ENCODE results near the gene RETREG1.

The RETREG1 gene

DNA sequence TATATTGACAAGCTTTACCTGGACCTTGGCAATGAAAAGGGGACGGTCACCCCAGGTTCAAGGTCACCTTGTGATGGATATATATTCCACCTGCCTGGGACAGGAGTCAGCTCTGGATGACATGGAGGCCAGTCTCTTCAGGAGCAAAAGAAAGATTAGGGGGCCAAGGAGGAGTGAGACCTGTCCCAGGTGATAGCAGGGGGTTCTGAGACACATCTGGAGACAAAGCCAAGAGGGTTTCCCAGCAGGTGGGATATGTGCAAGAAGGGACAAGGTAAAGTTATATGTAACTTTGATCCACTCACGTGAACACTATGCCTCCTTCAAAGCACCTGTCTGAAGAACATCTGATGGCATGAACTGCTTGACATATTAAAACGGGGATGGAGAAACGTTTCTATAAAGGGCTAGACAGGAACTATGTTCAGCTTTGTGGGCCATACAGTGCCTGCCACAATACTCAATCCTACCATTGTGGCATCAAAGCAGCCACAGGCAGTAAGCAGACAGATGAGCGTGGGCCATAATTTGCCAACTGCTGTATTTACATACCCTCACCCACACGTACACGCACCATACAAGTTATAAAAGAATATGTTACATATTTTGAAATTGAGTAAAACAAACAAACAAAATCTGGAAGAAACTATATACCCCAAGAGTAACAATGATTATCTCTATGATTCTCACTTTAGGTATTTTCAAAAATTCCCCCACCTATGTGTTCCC lies 88.3 kb downstream of the RETREG1 start:
- DNase-seq (ENCODE audit: low spot score), result no peak

DNA sequence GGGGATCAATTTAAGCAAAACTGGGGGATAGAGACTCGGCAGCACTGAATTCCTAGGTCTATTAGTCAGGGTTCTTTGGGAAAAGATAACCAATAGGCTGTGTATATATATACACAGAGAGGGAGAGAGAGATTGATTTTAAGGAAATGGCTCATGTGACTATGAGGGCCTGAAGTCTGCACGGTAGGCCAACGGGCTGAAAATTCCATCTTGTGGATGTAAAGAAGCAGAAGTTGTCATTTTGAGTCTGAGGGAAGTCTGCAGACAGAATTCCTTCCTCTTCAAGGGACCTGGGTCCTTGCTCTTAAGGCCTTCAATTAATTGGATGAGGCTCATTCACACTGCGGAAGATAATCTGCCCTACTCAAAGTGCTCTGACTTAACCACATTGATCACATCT lies 91.1 kb downstream of the RETREG1 start:
- no peak for DNase-seq (ENCODE audit: low spot score)

DNA sequence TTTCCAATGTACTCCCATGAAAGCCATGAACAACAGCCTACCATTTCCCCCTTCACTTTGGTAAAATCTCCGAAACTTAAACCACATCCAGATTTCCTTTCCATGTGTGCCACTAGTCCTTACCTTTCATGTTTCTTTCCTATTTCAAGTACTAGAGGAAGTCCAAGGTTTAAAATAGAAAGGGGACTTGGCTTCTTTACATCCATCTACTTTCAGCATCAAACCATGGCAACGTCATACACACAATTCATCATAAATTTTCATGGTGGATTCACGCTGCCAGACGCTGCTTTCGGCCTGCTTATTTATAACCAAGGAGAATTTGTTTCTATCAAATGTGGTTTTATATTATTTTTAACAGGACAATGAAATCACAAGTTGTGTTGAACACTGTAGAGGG lies 92.5 kb downstream of the RETREG1 start:
- DNase-seq (ENCODE audit: low spot score), result no peak

DNA sequence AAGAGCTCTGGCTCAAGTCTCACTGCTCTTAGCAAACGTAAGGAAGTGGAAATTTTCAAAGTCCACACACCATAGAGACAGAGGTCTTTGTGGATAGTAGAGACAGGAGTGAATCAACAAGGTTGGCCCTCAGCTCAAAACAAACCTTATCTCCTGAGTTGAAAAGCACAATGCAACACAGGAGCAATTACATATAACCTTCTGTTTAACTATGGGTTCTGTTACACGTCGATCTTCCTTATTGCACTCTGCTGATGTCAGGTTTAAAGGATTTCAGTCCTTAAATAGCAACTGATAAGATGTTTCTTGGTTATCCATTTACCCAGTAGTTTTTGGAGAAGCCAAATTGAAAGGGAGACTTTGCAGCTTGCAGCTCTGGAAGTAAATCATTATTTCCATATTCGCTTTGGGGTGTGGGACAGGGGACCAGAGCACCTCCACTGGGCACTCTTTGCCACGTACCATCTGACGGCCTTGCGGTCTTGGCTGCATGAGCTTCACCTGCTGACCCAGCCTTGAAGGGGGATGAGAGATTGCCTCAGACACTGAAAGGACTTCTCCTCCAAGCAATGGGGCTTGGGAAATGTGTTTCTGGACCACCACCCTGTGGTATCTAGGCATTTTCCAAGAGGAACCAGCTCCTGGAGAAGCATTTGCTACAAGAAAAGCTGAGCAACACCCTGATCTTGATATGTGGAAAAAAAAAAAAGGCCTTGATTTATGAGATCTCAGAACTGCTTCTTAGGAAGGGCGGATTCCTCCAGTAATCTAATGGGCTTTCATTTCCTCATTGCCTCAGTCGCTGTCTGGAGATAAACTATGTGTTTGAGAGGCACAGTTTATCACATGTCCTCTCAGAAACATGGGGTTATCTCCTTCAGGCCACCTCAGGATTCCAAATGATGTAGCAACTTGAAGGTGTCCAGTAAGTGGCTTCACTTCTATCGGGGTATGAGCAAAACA lies 95.0 kb downstream of the RETREG1 start:
- DNase-seq (ENCODE audit: low spot score), result no peak

DNA sequence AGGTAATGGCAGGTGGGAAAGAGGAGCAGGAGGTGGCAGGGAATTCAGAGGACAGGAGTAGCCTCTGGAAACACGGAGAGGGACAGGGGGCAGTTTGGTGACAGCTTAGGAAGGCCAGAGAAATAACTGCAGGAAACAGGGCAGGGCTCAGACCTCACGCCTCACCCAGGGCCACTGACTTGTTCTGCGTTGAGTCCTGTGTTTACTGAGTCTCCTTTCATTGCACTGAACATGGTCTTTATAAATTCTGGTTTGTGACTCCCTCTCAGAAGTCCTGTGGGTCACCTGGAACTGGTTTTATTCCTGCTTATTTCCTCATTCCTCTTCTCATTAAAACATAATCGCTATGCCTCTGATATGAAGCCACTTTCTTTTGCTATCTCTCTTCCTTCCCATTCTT lies 96.0 kb downstream of the RETREG1 start:
- DNase-seq (ENCODE audit: low spot score), result no peak

DNA sequence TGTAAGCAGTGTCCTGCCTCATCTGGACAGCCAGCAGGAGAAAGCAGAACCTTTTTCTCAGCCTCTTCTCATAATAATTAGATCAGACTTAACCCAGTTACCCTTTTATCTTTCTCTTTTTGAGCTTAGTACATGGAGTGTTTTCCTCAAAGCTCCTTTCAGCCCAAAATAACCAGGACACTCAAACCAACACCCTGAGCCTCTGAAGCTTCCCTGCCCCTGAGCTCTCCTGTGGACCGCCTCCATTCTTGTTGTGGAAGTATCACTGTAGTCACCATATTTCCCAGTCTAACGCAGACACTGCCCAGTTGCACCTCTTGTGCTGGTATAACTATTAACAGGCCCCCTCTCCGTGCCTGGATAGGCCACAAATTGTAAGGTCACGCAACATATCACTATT lies 97.4 kb downstream of the RETREG1 start:
- DNase-seq (ENCODE audit: low spot score), result no peak

DNA sequence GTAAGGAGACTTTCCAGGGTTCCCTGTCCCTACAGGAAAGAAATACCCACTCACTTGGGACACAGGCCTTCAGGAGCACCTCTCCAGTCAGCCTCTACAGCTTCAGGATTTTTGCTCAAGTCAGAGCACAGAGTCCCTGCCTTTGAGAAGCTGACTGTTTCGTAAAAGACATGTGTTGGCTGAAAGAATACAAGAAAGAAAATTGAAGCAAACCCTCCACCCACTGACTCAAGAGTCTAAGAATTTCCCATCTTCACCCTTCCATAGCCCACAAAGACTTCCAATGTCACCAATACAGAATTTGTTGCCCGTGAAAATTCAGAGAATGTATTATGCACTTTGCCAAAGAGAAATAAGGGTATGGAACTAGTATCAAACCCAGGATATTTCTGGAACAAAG lies 98.2 kb downstream of the RETREG1 start:
- no peak for DNase-seq (ENCODE audit: low spot score)

DNA sequence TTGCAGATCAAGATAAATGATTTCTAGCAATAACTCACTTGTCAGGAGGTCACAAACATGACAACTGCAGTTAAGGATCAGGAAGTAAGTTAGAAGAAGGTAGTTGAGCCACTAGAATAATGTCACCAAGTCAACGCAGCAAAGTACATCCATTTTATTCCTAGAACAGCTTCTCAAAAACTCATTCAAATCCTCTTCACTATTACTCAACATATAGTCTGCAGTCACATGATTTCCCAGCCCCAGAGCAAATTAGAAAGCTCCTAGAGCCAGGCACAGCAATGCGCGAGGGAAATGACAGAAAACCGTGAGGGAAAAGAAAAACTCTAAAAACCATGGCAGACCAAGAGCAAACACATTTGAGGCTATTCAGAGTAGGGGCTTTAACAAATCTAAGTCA lies 101.3 kb downstream of the RETREG1 start:
- no peak for DNase-seq (ENCODE audit: low spot score)

DNA sequence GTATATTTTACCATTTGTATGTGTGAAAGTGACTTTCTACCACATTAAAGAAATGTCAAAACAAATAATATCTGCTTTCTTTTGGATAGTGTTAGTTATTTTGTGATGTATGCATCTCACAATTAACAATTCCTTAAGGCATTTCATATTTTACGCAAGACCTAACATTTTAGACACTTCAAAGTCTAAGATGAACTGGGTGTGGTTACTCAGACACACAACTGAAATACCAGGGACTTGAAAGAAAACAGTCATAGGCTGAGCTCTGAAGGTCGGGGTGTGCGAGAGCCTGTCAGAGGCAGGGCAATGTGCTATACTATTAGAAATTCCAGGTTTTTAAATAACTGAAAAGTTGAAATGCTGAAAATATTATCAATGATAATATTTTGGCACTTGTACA lies 106.7 kb downstream of the RETREG1 start:
- no peak for DNase-seq (ENCODE audit: low spot score)

DNA sequence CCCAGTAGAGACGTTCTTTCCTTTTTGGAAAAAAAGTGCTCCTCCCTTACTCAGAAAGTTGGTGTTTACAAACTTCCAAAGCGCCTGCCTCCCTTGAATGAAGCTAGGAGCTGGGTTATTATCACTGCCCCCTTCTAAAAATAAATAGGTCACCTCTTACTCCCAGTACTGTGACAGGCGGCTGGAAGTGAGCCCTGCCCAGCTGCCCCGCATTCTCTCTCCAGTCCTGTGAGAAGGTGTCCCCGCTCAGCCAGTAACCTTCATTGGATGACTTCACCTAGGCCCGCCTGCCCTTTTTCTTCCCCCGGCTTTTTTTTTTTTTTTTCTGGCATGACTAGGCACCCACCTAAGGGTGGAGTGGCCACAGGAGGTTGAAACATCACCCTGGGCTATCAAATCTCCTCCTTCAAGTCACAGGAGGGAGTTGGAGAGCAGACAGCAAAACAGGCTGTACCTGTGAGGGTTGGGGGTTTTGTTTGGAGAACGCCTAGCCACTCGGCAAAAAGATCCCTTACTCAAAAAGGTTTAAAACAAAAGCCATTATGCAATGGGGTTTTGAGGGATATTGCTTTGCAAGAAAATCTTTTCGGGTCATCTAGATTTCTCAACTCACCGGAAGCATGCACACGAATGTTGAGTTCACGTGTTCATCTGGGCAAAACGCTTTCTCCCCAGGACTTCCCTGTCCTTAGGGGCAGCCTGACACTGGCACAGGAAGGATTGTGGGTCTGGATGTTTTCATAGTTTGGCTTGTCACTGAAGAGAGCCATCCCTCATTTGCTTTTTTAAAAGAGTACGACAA lies 107.9 kb downstream of the RETREG1 start:
- no peak for DNase-seq (ENCODE audit: low spot score)

DNA sequence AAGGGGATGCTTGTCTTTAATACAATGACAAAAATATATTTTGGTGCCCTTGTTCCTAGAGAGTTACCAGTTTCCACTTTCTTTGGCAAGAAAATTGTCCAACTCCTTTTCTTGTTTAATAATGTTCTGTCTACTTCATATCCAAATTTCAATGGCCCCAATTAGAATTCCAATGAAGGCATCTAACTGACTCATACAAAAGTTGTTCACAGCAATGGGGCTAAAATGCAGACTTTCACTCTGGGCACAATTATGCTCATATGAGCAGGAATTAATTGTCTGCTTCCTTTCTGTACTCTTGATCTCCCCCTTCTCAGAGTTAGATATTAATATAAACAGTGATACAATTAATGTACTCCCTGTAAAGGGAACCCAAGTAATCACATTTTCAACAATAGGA lies 109.1 kb downstream of the RETREG1 start:
- no peak for DNase-seq (ENCODE audit: low spot score)

DNA sequence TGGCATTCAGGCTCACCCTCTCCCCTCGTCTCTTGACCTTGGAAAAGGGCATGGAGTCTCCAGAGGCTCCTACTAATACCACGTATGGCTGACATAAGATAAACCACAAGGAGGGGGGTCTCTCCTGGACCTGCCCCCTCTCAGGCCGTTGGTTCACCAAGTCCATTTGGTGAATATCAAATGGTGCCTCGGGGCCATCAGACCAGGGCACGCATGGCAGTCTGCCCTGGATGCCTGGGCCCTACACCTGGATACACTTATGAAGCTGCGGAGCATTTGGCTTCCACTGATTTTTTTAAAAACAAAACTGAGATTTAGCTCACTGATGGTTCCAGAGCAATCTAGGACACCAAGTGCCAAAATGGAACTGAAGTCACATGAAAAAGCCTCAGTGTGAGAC lies 110.9 kb downstream of the RETREG1 start:
- no peak for DNase-seq (ENCODE audit: low spot score)

DNA sequence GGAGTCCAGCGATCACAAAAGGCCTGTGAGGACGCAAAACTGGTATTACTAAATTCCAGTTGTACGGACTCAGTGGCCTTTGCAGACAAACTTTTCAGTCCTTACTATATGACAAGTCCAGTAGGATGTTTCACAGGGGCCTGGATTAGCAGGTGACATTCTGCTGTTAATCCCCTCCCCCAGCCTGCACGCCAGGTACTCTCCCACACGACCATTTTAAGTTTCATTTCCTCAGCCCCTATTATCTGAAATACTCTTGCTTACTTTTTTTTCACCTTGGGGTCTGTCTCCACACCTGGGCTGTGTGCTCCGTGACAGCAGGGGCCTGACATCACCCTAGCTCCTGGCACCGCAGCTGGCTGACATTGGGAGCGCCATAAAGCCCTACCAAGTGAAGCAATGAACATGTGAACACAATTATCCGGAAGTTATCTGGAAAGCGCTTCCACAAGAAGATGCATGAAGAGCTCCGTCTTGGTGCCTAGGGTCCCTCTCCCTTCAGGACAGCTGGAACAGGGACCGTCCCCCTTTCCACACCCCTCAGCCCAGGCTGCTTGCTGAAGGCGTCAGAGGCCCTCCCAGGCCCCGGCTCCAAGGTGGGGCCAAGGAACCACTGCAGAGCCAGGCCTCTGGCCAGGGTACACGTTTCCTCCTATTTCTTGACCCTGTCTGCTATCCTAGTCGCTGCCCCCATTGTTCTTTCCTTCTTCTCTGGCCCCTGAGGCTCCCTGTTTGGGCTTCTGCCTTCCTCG lies 111.5 kb downstream of the RETREG1 start:
- DNase-seq (ENCODE audit: low spot score), result no peak

DNA sequence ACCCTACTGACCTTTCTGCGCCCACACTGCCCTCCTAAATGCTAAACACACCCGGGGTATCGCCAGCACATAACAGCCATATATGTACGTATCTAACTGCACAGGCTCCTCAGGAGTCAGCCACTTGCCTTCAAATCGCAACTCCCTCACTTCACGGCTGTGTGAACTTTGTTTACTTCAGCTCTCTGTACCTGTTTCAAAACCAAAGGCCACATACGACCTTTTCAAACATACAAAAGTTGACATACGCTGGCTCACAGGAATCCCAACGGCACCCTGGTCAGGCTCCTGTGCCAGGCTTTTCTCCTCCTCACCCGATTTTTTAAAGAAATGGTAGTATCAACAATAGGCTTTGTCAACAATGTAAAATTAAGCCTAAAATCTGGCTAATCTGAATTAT lies 112.2 kb downstream of the RETREG1 start:
- no peak for DNase-seq (ENCODE audit: low spot score)

DNA sequence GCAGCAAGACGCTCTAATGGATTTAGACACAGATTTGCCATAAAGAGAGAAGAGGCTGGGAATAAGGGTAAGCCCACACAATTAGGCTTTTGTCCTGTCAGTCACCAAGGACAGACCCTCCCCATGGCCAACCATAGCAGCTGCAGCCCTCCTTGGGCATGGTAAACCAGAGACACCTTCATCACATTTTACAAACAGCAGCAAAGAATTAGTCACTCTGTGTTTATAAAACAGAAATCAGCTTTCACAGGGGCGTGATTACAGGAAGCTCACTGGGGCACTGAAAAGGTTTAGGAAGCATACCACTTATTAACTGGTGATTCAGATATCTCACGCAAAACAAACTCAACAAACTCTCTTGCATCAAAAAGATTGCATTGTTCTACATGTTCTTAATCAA lies 113.9 kb downstream of the RETREG1 start:
- DNase-seq (ENCODE audit: low spot score), result no peak

DNA sequence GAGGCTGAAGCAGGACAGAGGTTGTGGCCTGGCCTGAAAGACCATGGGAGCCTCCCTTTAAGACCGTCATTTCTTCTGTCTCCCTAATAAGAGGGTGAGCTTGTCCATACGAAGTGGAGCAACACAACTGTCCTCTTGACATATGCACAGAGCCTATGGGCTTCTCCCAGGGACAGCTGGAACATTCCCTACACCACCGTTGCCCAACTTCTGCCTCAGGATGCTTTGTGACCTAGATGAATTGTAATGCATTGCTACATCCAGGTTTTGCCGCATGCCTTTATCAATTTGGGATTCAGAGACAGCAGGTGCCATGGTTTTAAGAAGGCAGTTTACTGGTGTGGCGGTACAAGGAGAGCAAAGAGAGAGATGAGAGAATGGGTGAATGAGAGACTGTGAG lies 116.8 kb downstream of the RETREG1 start:
- no peak for DNase-seq (ENCODE audit: low spot score)

DNA sequence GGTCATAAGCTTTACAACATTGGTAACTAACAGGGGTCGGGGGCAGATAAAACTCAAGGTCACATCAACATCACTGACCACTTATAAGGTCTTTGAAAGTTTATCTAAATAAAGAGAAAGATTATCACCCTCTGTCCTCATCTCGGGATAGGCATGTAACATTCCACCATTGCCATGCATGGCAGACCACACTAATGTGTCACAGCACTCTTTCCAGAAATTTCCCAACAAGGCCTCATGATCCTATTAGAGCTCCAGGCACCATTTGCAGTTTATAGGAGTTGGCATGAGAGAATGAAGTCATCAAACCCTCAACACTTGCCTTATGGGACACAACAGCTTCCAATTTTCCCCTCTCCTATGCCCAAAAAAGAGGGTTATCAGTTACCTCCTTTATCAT lies 119.3 kb downstream of the RETREG1 start:
- no peak for DNase-seq (ENCODE audit: low spot score)

DNA sequence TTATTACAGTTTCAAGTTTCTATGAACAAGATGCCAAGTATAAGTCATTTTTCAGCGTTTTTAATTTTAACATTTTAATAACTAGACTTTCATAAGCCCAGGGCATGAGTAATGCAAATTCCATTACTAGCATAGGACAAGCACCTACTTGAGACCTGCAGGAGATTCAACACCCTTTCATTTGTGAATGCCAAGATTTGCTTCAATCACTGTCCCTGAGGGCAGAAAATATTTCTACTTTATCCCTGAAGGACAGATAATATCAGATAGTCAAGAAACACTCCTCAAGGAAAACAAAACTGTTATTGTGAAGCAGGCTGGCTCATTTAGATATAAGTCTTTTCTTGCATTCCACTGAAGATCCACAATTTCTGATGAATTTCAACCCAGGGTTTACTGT lies 123.5 kb downstream of the RETREG1 start:
- no peak for DNase-seq (ENCODE audit: low spot score)

DNA sequence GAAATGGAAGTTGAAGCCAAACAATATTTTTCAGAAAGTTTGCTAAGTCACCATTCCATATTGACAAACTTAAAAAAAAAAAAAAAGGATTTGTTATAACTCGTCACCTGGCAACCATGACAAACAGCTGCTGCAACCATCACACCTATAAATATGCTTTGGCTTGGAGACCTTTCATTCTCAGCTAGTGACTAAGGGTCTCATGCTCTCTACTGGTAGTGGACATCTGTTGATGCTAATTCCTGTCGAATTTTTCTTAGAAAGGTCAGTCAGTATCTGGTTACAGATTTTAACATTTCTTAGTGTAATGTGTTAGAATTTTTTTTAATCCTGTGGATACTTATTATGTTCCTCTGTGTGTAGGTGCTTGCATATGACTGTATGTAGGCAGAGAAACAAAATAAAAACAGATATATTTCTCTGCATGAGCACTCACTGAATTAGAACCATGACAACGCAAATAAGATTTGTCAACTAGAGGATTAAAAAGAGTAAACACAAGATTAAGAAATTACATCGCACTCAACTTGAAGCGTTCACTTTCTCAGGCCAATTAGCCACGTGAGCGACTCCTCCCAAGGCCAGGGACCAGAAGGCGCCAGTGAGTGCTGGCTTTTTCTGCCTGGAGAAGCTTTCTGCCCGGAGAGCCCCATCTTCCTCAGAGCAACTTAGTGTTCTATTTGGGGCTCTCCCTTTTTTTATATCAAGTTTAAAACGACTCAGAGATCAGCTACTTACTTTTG lies 124.2 kb downstream of the RETREG1 start:
- DNase-seq (ENCODE audit: low spot score), result no peak

DNA sequence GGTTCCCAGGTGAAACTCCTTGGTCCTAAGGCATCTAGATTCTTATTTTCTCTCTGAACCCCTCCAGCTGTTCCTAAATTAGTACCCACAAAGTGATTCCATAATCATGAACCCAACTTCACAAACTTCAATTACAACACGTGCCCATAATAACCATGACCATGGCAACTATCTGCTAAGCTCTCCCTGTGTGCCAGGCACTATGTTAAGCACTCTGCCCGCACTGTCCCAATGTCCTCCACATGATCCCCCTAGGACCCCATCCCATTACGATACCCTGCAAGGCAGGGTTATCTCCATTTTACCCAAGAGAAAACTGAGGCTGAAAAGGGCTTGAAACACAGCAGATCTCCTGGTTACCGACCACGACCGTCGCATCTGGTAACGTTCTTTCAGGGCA lies 125.9 kb downstream of the RETREG1 start:
- no peak for DNase-seq (ENCODE audit: low spot score)

DNA sequence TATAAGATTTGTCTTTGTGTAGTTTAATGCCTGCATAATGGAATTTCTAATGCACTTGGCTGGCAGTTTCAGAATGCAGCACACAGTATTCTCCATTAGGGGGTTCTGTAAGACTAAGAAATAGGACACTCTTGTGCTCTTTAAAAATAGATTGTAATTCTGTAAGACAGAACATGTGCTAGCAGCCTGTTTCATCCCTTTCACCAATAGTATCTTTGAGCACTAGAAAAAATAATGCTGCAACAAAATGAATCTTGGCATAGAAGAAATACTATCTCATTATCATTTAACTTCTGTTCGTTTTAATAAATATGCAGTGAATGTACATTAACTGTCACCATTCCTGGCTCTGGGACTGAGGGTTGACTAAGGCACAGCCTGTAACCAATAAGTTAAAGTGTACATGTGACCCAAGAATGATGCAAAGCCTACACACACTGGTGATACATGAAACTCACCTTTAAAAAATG lies 127.4 kb downstream of the RETREG1 start:
- peak; percentile 6 for DNase-seq (ENCODE audit: low spot score)

Measured in CD4-positive, alpha-beta T cell treated with Interleukin-2 at 100 ng/mL for 4 hours (primary cell).